SK-N-SH treated with all-trans-retinoic acid at 6 μM for 48 hours (cell line): ENCODE measurements around the gene ADH1C.
"Not testable (repeated sequence)": the region's sequence is repeated elsewhere in the genome, so short reads cannot be mapped to it uniquely, and the experiment has no call there.

Experiments used
- ATAC-seq: fragments of 200-7000 bp; cut with Tn5 transposase; 3 replicates; pipeline ENCODE4 v1.9.1; 2020; ENCODE audit warnings: mild to moderate bottlenecking, moderate library complexity
- ARNTL ChIP-seq: fragments of 450-650 bp; formaldehyde crosslinking; IDR thresholded peaks from 2 replicates; pipeline ENCODE4 v1.5.0; 2020; ENCODE audit warnings: low read depth, mild to moderate bottlenecking, moderate library complexity, borderline replicate concordance
- BACH2 ChIP-seq: fragments of 250-450 bp; sonication (Bioruptor Pico); IDR thresholded peaks from 2 replicates; pipeline ENCODE4 v1.9.0; 2021; ENCODE audit warnings: mild to moderate bottlenecking, borderline replicate concordance
- CREB5 ChIP-seq: fragments of 250-450 bp; sonication (Bioruptor Pico); IDR thresholded peaks from 2 replicates; pipeline ENCODE4 v1.5.1; 2020; ENCODE audit warnings: low read depth, mild to moderate bottlenecking, moderate library complexity
- CSDC2 ChIP-seq: fragments of 250-450 bp; sonication (Bioruptor Pico); IDR thresholded peaks from 2 replicates; pipeline ENCODE4 v1.5.0; 2020; ENCODE audit warnings: mild to moderate bottlenecking, moderate library complexity
- CSRNP3 ChIP-seq: fragments of 250-450 bp; sonication (Bioruptor Pico); IDR thresholded peaks from 2 replicates; pipeline ENCODE4 v1.5.1; 2021; ENCODE audit warnings: mild to moderate bottlenecking, moderate library complexity
- ESRRG ChIP-seq: fragments of 250-450 bp; sonication (Bioruptor Pico); IDR thresholded peaks from 2 replicates; pipeline ENCODE4 v1.6.1; 2021; ENCODE audit warnings: mild to moderate bottlenecking
- GLIS3 ChIP-seq: fragments of 250-450 bp; sonication (Bioruptor Pico); IDR thresholded peaks from 2 replicates; pipeline ENCODE4 v1.5.0; 2020; ENCODE audit warnings: mild to moderate bottlenecking, moderate library complexity
- ISL1 ChIP-seq: fragments of 250-450 bp; sonication (Bioruptor Pico); IDR thresholded peaks from 2 replicates; pipeline ENCODE4 v2.1.2; 2022; ENCODE audit warnings: mild to moderate bottlenecking, moderate library complexity
- OSR1 ChIP-seq: fragments of 250-450 bp; sonication (Bioruptor Pico); IDR thresholded peaks from 2 replicates; pipeline ENCODE4 v1.8.0; 2022; ENCODE audit warnings: moderate library complexity, mild to moderate bottlenecking, inconsistent platforms
- PPARA ChIP-seq: fragments of 250-450 bp; sonication (Bioruptor Pico); IDR thresholded peaks from 2 replicates; pipeline ENCODE4 v1.5.0; 2020; ENCODE audit warnings: mild to moderate bottlenecking, borderline replicate concordance
- RARB ChIP-seq: fragments of 250-450 bp; sonication (Bioruptor Pico); IDR thresholded peaks from 2 replicates; pipeline ENCODE4 v1.8.0; 2021; ENCODE audit warnings: mild to moderate bottlenecking, moderate library complexity
- SNAI2 ChIP-seq: fragments of 250-450 bp; sonication (Bioruptor Pico); IDR thresholded peaks from 2 replicates; pipeline ENCODE4 v1.5.0; 2020; ENCODE audit warnings: mild to moderate bottlenecking, moderate library complexity
- TCF4 ChIP-seq: fragments of 250-450 bp; sonication (Bioruptor Pico); IDR thresholded peaks from 2 replicates; pipeline ENCODE4 v1.8.0; 2021; ENCODE audit warnings: mild to moderate bottlenecking, moderate library complexity, borderline replicate concordance
- TOX ChIP-seq: fragments of 250-450 bp; sonication (Bioruptor Pico); IDR thresholded peaks from 2 replicates; pipeline ENCODE4 v1.8.0; 2021; ENCODE audit warnings: mild to moderate bottlenecking, moderate library complexity, borderline replicate concordance
- TSHZ2 ChIP-seq: fragments of 250-450 bp; sonication (Bioruptor Pico); IDR thresholded peaks from 2 replicates; pipeline ENCODE4 v1.5.0; 2020; ENCODE audit warnings: mild to moderate bottlenecking, moderate library complexity
- ZC3H10 ChIP-seq: fragments of 250-450 bp; sonication (Bioruptor Pico); IDR thresholded peaks from 2 replicates; pipeline ENCODE4 v1.5.1; 2021; ENCODE audit warnings: mild to moderate bottlenecking, moderate library complexity
- ZFP3 ChIP-seq: fragments of 250-450 bp; sonication (Bioruptor Pico); IDR thresholded peaks from 2 replicates; pipeline ENCODE4 v1.5.0; 2020; ENCODE audit warnings: mild to moderate bottlenecking, moderate library complexity
- ZFP30 ChIP-seq: fragments of 450-650 bp; formaldehyde crosslinking; IDR thresholded peaks from 2 replicates; pipeline ENCODE4 v1.5.0; 2022; ENCODE audit warnings: mild to moderate bottlenecking, moderate library complexity
- ZNF565 ChIP-seq: fragments of 450-650 bp; formaldehyde crosslinking; conservative IDR thresholded peaks from 2 replicates; pipeline ENCODE4 v1.5.0; 2020; ENCODE audit warnings: low read depth, mild to moderate bottlenecking, moderate library complexity
- ZNF70 ChIP-seq: fragments of 450-650 bp; formaldehyde crosslinking; IDR thresholded peaks from 2 replicates; pipeline ENCODE4 v1.5.0; 2020; ENCODE audit warnings: mild to moderate bottlenecking, moderate library complexity
- ZNF8 ChIP-seq: fragments of 450-650 bp; formaldehyde crosslinking; IDR thresholded peaks from 2 replicates; pipeline ENCODE4 v1.5.0; 2020; ENCODE audit warnings: mild to moderate bottlenecking, moderate library complexity
- TF ChIP-seq, protein P1 (sequence below): fragments of 250-450 bp; sonication (Bioruptor Pico); IDR thresholded peaks from 2 replicates; pipeline ENCODE4 v1.8.0; 2020; ENCODE audit warnings: mild to moderate bottlenecking, moderate library complexity, borderline replicate concordance

The ADH1C gene

GRCh38 chr4:99356992-99357391 is 4.4 kb upstream of the ADH1C start:
- TF ChIP-seq OSR1 (CRISPR knock-in tag) = no peak
- ATAC-seq = no peak

DNA sequence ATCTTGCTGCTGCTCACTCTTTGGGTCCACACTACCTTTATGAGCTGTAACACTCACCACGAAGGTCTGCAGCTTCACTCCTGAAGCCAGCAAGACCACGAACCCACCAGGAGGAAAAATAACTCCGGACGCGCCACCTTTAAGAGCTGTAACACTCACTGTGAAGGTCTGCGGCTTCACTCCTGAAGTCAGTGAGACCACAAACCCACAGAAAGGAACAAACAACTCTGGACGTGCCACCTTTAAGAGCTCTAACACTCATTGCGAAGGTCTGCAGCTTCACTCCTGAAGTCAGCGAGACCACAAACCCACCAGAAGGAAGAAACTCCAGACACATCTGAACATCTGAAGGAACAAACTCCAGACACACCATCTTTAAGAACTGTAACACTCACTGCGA is 3.6 kb upstream of the ADH1C start:
- ATAC-seq = not testable (repeated sequence)

- no peak for ATAC-seq
- TF ChIP-seq ZC3H10 (CRISPR knock-in tag) = no peak
- no peak for TF ChIP-seq PPARA (CRISPR knock-in tag)
- TF ChIP-seq, protein P1, sequence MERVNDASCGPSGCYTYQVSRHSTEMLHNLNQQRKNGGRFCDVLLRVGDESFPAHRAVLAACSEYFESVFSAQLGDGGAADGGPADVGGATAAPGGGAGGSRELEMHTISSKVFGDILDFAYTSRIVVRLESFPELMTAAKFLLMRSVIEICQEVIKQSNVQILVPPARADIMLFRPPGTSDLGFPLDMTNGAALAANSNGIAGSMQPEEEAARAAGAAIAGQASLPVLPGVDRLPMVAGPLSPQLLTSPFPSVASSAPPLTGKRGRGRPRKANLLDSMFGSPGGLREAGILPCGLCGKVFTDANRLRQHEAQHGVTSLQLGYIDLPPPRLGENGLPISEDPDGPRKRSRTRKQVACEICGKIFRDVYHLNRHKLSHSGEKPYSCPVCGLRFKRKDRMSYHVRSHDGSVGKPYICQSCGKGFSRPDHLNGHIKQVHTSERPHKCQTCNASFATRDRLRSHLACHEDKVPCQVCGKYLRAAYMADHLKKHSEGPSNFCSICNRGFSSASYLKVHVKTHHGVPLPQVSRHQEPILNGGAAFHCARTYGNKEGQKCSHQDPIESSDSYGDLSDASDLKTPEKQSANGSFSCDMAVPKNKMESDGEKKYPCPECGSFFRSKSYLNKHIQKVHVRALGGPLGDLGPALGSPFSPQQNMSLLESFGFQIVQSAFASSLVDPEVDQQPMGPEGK (CRISPR knock-in tag) = no peak
- TF ChIP-seq CSRNP3 (CRISPR knock-in tag) = no peak
- no peak for TF ChIP-seq ZNF8 (CRISPR knock-in tag)
- no peak for TF ChIP-seq RARB (CRISPR knock-in tag)
- no peak for TF ChIP-seq ZFP3 (CRISPR knock-in tag)
- TF ChIP-seq SNAI2 (CRISPR knock-in tag) = no peak
- no peak for TF ChIP-seq OSR1 (CRISPR knock-in tag)
Measured at GRCh38 chr4:99351487-99351886, 1.1 kb downstream of the ADH1C start.

GRCh38 chr4:99349338-99349737 is 3.2 kb downstream of the ADH1C start:
- TF ChIP-seq CREB5 (no peak), ESRRG (no peak), ARNTL (CRISPR knock-in tag) (no peak), TSHZ2 (CRISPR knock-in tag) (no peak), OSR1 (CRISPR knock-in tag) (no peak), ZC3H10 (CRISPR knock-in tag) (no peak), BACH2 (CRISPR knock-in tag) (no peak), CSDC2 (no peak), TCF4 (CRISPR knock-in tag) (no peak), ZFP30 (CRISPR knock-in tag) (no peak), GLIS3 (CRISPR knock-in tag) (no peak), ZNF70 (CRISPR knock-in tag) (no peak), PPARA (CRISPR knock-in tag) (no peak), ZFP3 (CRISPR knock-in tag) (no peak), TOX (CRISPR knock-in tag) (no peak)
- no peak for ATAC-seq

DNA sequence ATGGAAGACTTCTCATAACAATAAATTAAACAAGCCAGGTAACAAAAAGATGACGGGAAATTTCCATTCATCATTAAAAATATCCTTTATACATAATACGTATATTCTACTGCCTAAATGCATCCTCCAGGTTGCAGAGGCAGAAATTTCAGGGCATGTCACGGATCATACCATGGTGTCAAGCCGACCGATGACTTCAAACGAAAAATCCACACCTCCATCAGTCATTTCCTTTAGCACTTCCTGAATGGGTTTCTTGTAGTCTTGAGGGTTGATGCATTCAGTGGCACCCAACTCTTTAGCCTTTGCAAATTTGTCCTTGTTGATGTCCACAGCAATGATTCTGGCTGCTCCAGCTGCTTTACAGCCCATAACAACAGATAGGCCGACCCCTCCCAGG is 9.9 kb downstream of the ADH1C start:
- ATAC-seq = not testable (repeated sequence)

DNA sequence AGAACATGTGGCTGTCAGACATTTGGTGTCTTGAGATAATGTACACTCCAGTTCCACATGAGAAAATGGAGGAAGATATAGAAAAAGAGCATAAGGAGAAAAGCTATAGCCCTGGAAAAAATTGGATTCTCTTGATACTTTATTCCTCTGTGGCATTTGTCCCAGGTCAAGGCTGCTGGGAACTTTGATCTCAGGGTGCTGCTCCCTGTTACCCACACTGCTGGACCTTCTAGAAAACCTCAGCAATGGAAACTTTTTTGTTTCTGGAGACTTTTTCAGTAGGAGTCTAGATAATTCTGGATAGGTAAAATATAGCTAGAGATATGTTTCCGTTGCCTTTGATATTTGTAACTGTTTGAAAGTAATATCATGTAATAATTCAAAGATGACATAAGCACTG is 11.1 kb downstream of the ADH1C start:
- ATAC-seq = no peak
- TF ChIP-seq GLIS3 (CRISPR knock-in tag) = no peak
- no peak for TF ChIP-seq ARNTL (CRISPR knock-in tag)
- no peak for TF ChIP-seq ZNF565
- no peak for TF ChIP-seq ZNF8 (CRISPR knock-in tag)
- no peak for TF ChIP-seq BACH2 (CRISPR knock-in tag)
- TF ChIP-seq ESRRG = no peak
- TF ChIP-seq ISL1 (CRISPR knock-in tag) = no peak
- no peak for TF ChIP-seq ZFP3 (CRISPR knock-in tag)
- no peak for TF ChIP-seq CREB5
- TF ChIP-seq CSRNP3 (CRISPR knock-in tag) = no peak
- TF ChIP-seq RARB (CRISPR knock-in tag) = no peak
